Suprapubic skin (tissue), 4 donors: ENCODE results near the gene RPS19BP1. TPM values are rescaled to one million over a fixed set of nuclear protein-coding genes. Genes with fewer than 3 reads are reported as not detected.

Experiments used
- DNase-seq, 2 donors: peaks; one replicate each; pipeline ENCODE4 v3.0.0-alpha.2; 2019; ENCODE audit warnings: low spot score in 2 of 2
- H3K27ac ChIP-seq: fragments of 200-600 bp; sonication (generic); one replicate; pipeline ENCODE4 v1.5.1; 2019
- H3K27me3 ChIP-seq: fragments of 200-600 bp; sonication (generic); one replicate; pipeline ENCODE4 v1.5.1; 2019
- H3K36me3 ChIP-seq: fragments of 200-600 bp; sonication (generic); one replicate; pipeline ENCODE4 v1.5.1; 2019
- H3K4me1 ChIP-seq: fragments of 200-600 bp; sonication (generic); one replicate; pipeline ENCODE4 v1.5.1; 2019
- H3K4me3 ChIP-seq: fragments of 200-600 bp; sonication (generic); one replicate; pipeline ENCODE4 v1.5.1; 2019; ENCODE audit warnings: mild to moderate bottlenecking
- H3K9me3 ChIP-seq: fragments of 200-600 bp; sonication (generic); one replicate; pipeline ENCODE4 v1.5.1; 2019
- CTCF ChIP-seq, 2 donors: fragments of 200-600 bp in 1 of 2; fragments of 450-650 bp in 1 of 2; sonication (generic) in 1 of 2; IDR thresholded peaks; one replicate each; pipeline ENCODE4 v1.5.1; 2016 to 2019; ENCODE audit warnings: antibody characterized with exemption in 2 of 2, mild to moderate bottlenecking in 1 of 2, moderate library complexity in 1 of 2
- EP300 ChIP-seq: sonication (generic); formaldehyde crosslinking; IDR thresholded peaks from one replicate; pipeline ENCODE4 v1.6.1; 2017; ENCODE audit warnings: antibody characterized with exemption
- POLR2A ChIP-seq, 2 donors: fragments of 450-650 bp; IDR thresholded peaks; one replicate each; pipeline ENCODE4 v1.6.1; 2017; ENCODE audit warnings: antibody characterized with exemption in 2 of 2, mild to moderate bottlenecking in 2 of 2, moderate library complexity in 2 of 2
- POLR2AphosphoS5 ChIP-seq, 3 donors: sonication (generic); formaldehyde crosslinking; IDR thresholded peaks; one replicate each; pipeline ENCODE4 v1.6.1; 2017; ENCODE audit warnings: antibody characterized with exemption in 3 of 3
- WGBS: methylation state at CpG from one replicate; pipeline ENCODE4 v1.1.5; 2018; 5-methylcytosine and 5-hydroxymethylcytosine counted together
- total RNA-seq, 4 donors: library from RNA; depleted of rRNA; stranded (reverse); fragments of >200 nt; gene quantifications; one replicate each; pipeline ENCODE4 v1.1.0, GENCODE V29; 2016

The RPS19BP1 gene
- total RNA-seq, 4 donors from 2014 or later = 61.2 to 89.5 (median 80.6) TPM

- no peak for DNase-seq
- H3K9me3 ChIP-seq = no peaks in the 10 kb centered on the region
- no peaks in the 10 kb centered on the region for H3K36me3 ChIP-seq
- H3K27ac ChIP-seq = no peak overlapping the region
- peaks cover 14% of the 10 kb centered on the region for H3K4me1 ChIP-seq
- 88% methylated on average over 3 of the region's 3 CpGs for WGBS
- no peak overlapping the region for H3K4me3 ChIP-seq
- H3K27me3 ChIP-seq = peaks cover 59% of the 10 kb centered on the region
- no peak for TF ChIP-seq CTCF (IDR thresholded peaks at IDR 0.05)
- TF ChIP-seq POLR2A (IDR thresholded peaks at IDR 0.05) = no peak
- TF ChIP-seq POLR2AphosphoS5 (IDR thresholded peaks at IDR 0.05) = no peak
- TF ChIP-seq EP300 = no peak
Observed at GRCh38 chr22:39553429-39553828, 20.9 kb upstream of the RPS19BP1 start.

- peaks cover 57% of the 10 kb centered on the region for H3K27me3 ChIP-seq
- TF ChIP-seq CTCF (IDR thresholded peaks at IDR 0.05) = no peak
- TF ChIP-seq POLR2A (IDR thresholded peaks at IDR 0.05) = no peak
- TF ChIP-seq EP300 = no peak
- no peak for TF ChIP-seq POLR2AphosphoS5 (IDR thresholded peaks at IDR 0.05)
- DNase-seq = no peak
- H3K27ac ChIP-seq = no peak overlapping the region
- no peaks in the 10 kb centered on the region for H3K4me1 ChIP-seq
- H3K36me3 ChIP-seq = no peaks in the 10 kb centered on the region
- no peak overlapping the region for H3K4me3 ChIP-seq
- H3K9me3 ChIP-seq = no peaks in the 10 kb centered on the region
- WGBS = 48% methylated on average over 2 of the region's 2 CpGs
Observed at GRCh38 chr22:39547587-39547947, 15.0 kb upstream of the RPS19BP1 start.

DNA sequence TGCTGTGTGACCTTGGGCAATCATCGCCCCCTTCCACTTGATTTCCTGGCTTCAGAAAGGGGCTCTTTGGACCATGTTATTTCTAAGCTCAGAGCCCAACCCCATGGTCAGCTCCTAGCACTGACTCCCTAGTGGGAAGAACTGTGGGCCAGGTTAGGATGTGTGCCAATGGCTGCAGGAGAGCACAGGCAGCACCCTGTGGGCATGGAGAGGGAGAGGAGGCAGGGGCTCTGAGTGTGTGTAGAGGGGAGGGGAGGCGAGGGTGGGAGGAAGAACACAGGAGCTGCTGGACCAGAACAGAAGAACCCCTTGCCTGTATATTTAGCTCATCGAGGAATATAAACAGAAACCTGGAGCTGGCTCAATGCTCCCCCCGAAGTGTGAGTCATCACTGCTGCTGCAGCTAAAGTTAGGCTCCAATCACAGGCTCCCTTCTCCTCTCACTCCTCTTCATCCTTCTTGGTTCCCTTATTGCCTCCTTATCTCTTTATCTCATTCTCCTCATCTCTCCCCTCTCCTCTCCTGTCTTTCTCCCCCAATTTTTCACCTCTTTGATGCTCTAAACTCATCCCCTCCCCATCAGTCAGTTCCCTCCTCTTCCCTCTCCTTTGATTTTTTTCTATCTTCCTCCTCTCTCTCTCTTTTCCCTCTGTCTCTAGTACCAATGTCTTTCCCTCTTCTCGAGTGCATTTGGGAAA lies 14.5 kb upstream of the RPS19BP1 start:
- peaks cover 60% of the 10 kb centered on the region for H3K27me3 ChIP-seq
- no peak overlapping the region for H3K4me3 ChIP-seq
- H3K4me1 ChIP-seq = no peaks in the 10 kb centered on the region
- 44% methylated on average over 5 of the region's 5 CpGs for WGBS
- H3K27ac ChIP-seq = no peak overlapping the region
- no peaks in the 10 kb centered on the region for H3K9me3 ChIP-seq
- no peak for DNase-seq
- TF ChIP-seq CTCF (IDR thresholded peaks at IDR 0.05) (no peak), EP300 (no peak), POLR2AphosphoS5 (IDR thresholded peaks at IDR 0.05) (no peak), POLR2A (IDR thresholded peaks at IDR 0.05) (no peak)
- H3K36me3 ChIP-seq = no peaks in the 10 kb centered on the region

- H3K27ac ChIP-seq = no peak overlapping the region
- no peaks in the 10 kb centered on the region for H3K9me3 ChIP-seq
- H3K36me3 ChIP-seq = no peaks in the 10 kb centered on the region
- no peak for TF ChIP-seq POLR2A (IDR thresholded peaks at IDR 0.05)
- TF ChIP-seq POLR2AphosphoS5 (IDR thresholded peaks at IDR 0.05) = no peak
- no peak for TF ChIP-seq EP300
- no peak for TF ChIP-seq CTCF (IDR thresholded peaks at IDR 0.05)
- H3K27me3 ChIP-seq = peaks cover 58% of the 10 kb centered on the region
- 30% methylated on average over 39 of the region's 39 CpGs for WGBS
- no peak for DNase-seq
- H3K4me3 ChIP-seq = no peak overlapping the region
- H3K4me1 ChIP-seq = no peaks in the 10 kb centered on the region
Observed at GRCh38 chr22:39545386-39546365, 13.1 kb upstream of the RPS19BP1 start.

DNA sequence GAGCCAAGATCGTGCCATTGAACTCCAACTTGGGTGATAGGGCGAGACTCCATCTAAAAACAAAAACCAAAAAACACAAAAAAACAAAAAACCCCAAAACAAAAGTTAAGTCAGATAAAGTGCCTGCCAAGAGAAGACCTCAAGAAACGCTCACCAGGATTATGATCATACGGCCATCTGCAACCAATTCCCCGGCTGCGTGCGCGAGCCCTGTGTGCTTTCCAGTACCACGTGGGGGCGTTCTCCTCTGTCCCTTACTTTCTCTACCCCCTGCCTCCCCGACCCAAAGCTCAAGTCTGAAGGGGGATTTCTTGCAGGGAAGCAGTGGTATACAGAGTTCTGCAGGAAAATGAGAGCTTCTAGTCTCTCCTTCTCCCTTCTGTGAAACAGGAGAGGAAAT lies 10.5 kb upstream of the RPS19BP1 start:
- no peak for DNase-seq
- Histone ChIP-seq H3K27me3 (peaks cover 33% of the 10 kb centered on the region), H3K4me3 (no peak overlapping the region), H3K4me1 (no peaks in the 10 kb centered on the region), H3K36me3 (no peaks in the 10 kb centered on the region), H3K9me3 (no peaks in the 10 kb centered on the region), H3K27ac (no peak overlapping the region)
- TF ChIP-seq POLR2AphosphoS5 (IDR thresholded peaks at IDR 0.05) = no peak
- TF ChIP-seq POLR2A (IDR thresholded peaks at IDR 0.05) = no peak
- TF ChIP-seq CTCF (IDR thresholded peaks at IDR 0.05) = no peak
- TF ChIP-seq EP300 = no peak
- WGBS = 15% methylated on average over 11 of the region's 11 CpGs
